KMS-11 (cell line): ENCODE measurements around the gene SEC11A.

Source experiments
- H2AFZ ChIP-seq: fragments of 200-600 bp; sonication (generic); 2 replicates; pipeline ENCODE4 v1.6.1; 2016; ENCODE audit warnings: antibody characterized with exemption, mixed run types, low read depth
- H3K27ac ChIP-seq: fragments of 200-600 bp; sonication (generic); 2 replicates; pipeline ENCODE4 v1.6.1; 2016; ENCODE audit warnings: mild to moderate bottlenecking, mixed run types
- H3K27me3 ChIP-seq: fragments of 200-600 bp; sonication (generic); 2 replicates; pipeline ENCODE4 v1.6.1; 2017; ENCODE audit warnings: mild to moderate bottlenecking, low read depth, mixed run types, moderate library complexity; ENCODE audit not compliant: insufficient read depth
- H3K36me3 ChIP-seq: fragments of 200-600 bp; sonication (generic); 2 replicates; pipeline ENCODE4 v1.6.1; 2017; ENCODE audit warnings: mild to moderate bottlenecking, mixed run types; ENCODE audit not compliant: insufficient read depth
- H3K4me1 ChIP-seq: fragments of 200-600 bp; sonication (generic); 2 replicates; pipeline ENCODE4 v1.6.1; 2016; ENCODE audit warnings: mild to moderate bottlenecking, low read depth, mixed run types; ENCODE audit not compliant: poor library complexity, severe bottlenecking
- H3K4me2 ChIP-seq: fragments of 200-600 bp; sonication (generic); 2 replicates; pipeline ENCODE4 v1.7.0; 2016; ENCODE audit warnings: mild to moderate bottlenecking, mixed run types
- H3K4me3 ChIP-seq: fragments of 200-600 bp; sonication (generic); IDR thresholded peaks from 2 replicates; pipeline ENCODE4 v1.6.1; 2017; ENCODE audit warnings: low read depth, low read length, mixed read lengths; ENCODE audit not compliant: insufficient read depth
- H3K79me2 ChIP-seq: fragments of 200-600 bp; sonication (generic); 2 replicates; pipeline ENCODE4 v1.6.1; 2016; ENCODE audit warnings: low read depth, mixed run types; ENCODE audit not compliant: insufficient read depth
- H3K9ac ChIP-seq: fragments of 200-600 bp; sonication (generic); 2 replicates; pipeline ENCODE4 v1.6.1; 2016; ENCODE audit warnings: mild to moderate bottlenecking, mixed run types
- H4K20me1 ChIP-seq: fragments of 200-600 bp; sonication (generic); 2 replicates; pipeline ENCODE4 v1.6.1; 2016; ENCODE audit warnings: mild to moderate bottlenecking, mixed run types; ENCODE audit not compliant: insufficient read depth
- TF ChIP-seq, protein P1 (sequence below): fragments of 200-600 bp; sonication (generic); conservative IDR thresholded peaks from 2 replicates; pipeline ENCODE4 v1.6.1; 2017; ENCODE audit warnings: low read depth, mild to moderate bottlenecking, antibody characterized with exemption, low read length, moderate library complexity, mixed read lengths

Gene SEC11A

DNA sequence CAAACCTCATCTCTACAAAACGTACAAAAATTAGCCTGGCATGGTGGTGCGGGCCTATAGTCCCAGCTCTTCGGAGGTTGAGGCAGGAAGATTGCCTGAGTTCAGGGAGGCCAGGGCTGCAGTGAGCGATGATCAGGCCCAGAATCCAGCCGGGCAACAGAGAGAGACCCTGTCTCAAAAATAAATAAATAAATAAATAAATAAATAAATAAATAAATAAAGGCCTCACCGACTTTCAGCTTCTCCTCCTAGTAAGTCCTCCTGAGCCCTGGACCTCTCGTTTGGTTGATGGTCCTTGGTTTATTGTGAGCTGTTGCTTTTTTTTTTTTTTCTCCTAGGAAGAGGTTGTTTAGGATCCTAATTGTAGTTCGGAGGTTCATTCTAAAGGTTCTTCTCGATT is 86.9 kb downstream of the SEC11A start:
- Histone ChIP-seq H3K79me2 (no peaks in the 10 kb centered on the region), H3K4me1 (peaks cover 22% of the 10 kb centered on the region), H2AFZ (no peak overlapping the region), H3K4me2 (no peak overlapping the region), H3K9ac (no peak overlapping the region), H4K20me1 (no peaks in the 10 kb centered on the region), H3K36me3 (no peaks in the 10 kb centered on the region), H3K27ac (no peak overlapping the region), H3K27me3 (no peaks in the 10 kb centered on the region), H3K4me3 (no peak overlapping the region)
- TF ChIP-seq, protein P1, sequence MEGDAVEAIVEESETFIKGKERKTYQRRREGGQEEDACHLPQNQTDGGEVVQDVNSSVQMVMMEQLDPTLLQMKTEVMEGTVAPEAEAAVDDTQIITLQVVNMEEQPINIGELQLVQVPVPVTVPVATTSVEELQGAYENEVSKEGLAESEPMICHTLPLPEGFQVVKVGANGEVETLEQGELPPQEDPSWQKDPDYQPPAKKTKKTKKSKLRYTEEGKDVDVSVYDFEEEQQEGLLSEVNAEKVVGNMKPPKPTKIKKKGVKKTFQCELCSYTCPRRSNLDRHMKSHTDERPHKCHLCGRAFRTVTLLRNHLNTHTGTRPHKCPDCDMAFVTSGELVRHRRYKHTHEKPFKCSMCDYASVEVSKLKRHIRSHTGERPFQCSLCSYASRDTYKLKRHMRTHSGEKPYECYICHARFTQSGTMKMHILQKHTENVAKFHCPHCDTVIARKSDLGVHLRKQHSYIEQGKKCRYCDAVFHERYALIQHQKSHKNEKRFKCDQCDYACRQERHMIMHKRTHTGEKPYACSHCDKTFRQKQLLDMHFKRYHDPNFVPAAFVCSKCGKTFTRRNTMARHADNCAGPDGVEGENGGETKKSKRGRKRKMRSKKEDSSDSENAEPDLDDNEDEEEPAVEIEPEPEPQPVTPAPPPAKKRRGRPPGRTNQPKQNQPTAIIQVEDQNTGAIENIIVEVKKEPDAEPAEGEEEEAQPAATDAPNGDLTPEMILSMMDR, result no peak

DNA sequence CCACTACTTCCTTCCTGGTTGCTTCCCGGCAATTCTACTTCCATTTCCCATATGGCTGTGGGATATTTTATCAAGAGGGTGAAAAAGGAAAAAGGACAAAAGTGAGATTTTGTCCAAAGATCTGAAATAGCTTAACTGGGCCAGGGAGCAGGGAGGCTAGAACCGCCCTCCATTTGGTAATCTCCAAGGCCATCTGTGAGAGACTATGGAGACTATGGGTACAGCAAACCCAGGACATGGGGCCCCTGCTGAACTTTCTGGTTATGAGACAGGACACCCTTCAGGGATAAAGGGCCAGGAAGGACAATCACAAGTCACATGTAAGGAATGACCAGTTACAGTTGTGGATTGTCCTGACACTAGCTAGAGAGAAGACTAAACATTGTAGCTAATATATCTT is 90.8 kb downstream of the SEC11A start:
- Histone ChIP-seq H3K36me3 (no peaks in the 10 kb centered on the region), H3K27ac (no peak overlapping the region), H3K4me2 (no peak overlapping the region)

DNA sequence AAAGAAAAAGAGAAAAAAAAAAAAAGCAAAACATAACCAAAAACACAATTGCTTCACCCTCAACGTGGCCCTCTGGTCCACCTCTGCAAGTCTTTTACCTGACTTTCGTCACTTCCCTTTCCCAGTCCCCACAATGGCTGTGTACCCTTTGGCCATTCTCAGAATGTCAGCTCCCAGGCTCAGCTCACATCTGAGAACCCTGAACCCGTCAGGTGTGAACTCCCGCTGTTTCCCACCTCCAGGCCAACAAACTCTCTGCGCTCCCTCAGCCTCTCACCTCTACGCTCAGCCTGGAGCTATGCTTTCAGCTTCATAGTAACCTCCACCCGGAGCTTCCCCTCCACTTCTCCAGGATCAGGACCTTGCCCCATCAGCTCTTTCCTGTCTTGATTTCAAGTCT is 91.6 kb downstream of the SEC11A start:
- TF ChIP-seq, protein P1, result no peak
- Histone ChIP-seq H3K79me2 (no peaks in the 10 kb centered on the region), H4K20me1 (no peaks in the 10 kb centered on the region), H3K4me1 (no peaks in the 10 kb centered on the region), H3K27me3 (no peaks in the 10 kb centered on the region), H3K4me3 (no peak overlapping the region), H2AFZ (no peak overlapping the region), H3K9ac (no peak overlapping the region), H3K27ac (no peak overlapping the region), H3K36me3 (no peaks in the 10 kb centered on the region), H3K4me2 (no peak overlapping the region)

More for the DNA sequence above, 90.8 kb downstream of the SEC11A start:
- Histone ChIP-seq H3K9ac (no peak overlapping the region), H3K79me2 (no peaks in the 10 kb centered on the region), H3K27me3 (no peaks in the 10 kb centered on the region), H4K20me1 (no peaks in the 10 kb centered on the region), H2AFZ (no peak overlapping the region), H3K4me3 (no peak overlapping the region), H3K4me1 (no peaks in the 10 kb centered on the region)
- TF ChIP-seq, protein P1, result no peak

DNA sequence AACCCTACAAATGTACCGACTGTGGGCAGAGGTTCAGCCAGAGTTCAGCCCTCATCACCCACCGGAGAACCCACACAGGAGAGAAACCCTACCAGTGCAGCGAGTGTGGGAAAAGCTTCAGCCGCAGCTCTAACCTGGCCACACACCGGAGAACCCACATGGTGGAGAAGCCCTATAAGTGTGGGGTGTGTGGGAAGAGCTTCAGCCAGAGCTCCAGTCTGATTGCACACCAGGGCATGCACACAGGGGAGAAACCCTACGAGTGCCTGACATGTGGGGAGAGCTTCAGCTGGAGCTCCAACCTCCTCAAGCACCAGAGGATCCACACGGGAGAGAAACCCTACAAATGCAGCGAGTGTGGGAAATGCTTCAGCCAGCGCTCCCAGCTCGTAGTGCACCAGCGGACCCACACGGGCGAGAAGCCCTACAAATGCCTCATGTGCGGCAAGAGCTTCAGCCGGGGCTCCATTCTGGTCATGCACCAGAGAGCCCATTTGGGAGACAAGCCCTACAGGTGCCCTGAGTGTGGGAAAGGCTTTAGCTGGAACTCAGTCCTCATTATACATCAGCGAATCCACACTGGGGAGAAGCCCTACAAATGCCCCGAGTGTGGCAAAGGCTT is 94.5 kb downstream of the SEC11A start:
- Histone ChIP-seq H3K27ac (no peak overlapping the region), H3K27me3 (no peaks in the 10 kb centered on the region), H3K9ac (no peak overlapping the region), H3K79me2 (no peaks in the 10 kb centered on the region), H3K4me2 (no peak overlapping the region), H2AFZ (no peak overlapping the region), H3K36me3 (no peaks in the 10 kb centered on the region), H4K20me1 (no peaks in the 10 kb centered on the region), H3K4me3 (no peak overlapping the region), H3K4me1 (no peaks in the 10 kb centered on the region)
- TF ChIP-seq, protein P1, result no peak
